Muscle of back (tissue), 11 donors: ENCODE data around the gene HACL1. TPM values are rescaled to one million over a fixed set of nuclear protein-coding genes. Genes with fewer than 3 reads are reported as not detected.
A peak's percentile ranks its signal among the peaks of the same experiment; 100 is the strongest.
"Not testable (repeated sequence)": the region's sequence is repeated elsewhere in the genome, so short reads cannot be mapped to it uniquely, and the experiment has no call there.

ENCODE experiments used
- DNase-seq, 3 donors: peaks; one replicate each; pipeline versions ENCODE4 v3.0.0 to v3.0.0-alpha.2; 2013
- polyA plus RNA-seq, 10 donors: library from polyadenylated mRNA; unstranded; fragments of 120-200 nt; gene quantifications; one replicate each; pipeline ENCODE4 v1.2.1, GENCODE V29; 2013; ENCODE audit not compliant: insufficient read length in 10 of 10

The HACL1 gene
- polyA plus RNA-seq, 10 donors = 6.8 to 11.0 (median 8.1) TPM

GRCh38 chr3:15630646-15631350 lies 29.4 kb upstream of the HACL1 start:
- peak; percentile 42 to 81 (median 66) for DNase-seq

- peak; percentile 75 to 90 (median 86) for DNase-seq
Measured at GRCh38 chr3:15629860-15630597, 28.7 kb upstream of the HACL1 start.

- no peak for DNase-seq
Measured at GRCh38 chr3:15628967-15629366, 27.6 kb upstream of the HACL1 start.

GRCh38 chr3:15623535-15624440 lies 22.4 kb upstream of the HACL1 start:
- no peak for DNase-seq

GRCh38 chr3:15619659-15620464 lies 18.5 kb upstream of the HACL1 start:
- not testable (repeated sequence) for DNase-seq

GRCh38 chr3:15616053-15616452 lies 14.7 kb upstream of the HACL1 start:
- no peak for DNase-seq

GRCh38 chr3:15614958-15615357 lies 13.6 kb upstream of the HACL1 start:
- DNase-seq = no peak

- DNase-seq = no peak
Measured at GRCh38 chr3:15612001-15612400, 10.6 kb upstream of the HACL1 start.

GRCh38 chr3:15611018-15611417 lies 9.6 kb upstream of the HACL1 start:
- DNase-seq = no peak

- DNase-seq = no peak
Measured at GRCh38 chr3:15610082-15610759, 8.9 kb upstream of the HACL1 start.

GRCh38 chr3:15606434-15606891 lies 5.1 kb upstream of the HACL1 start:
- DNase-seq = peak in 1 of 3 donors; percentile 37

- DNase-seq = not testable (repeated sequence)
Measured at GRCh38 chr3:15604584-15604983, 3.2 kb upstream of the HACL1 start.

- DNase-seq = not testable (repeated sequence)
Measured at GRCh38 chr3:15602816-15603215, 1.4 kb upstream of the HACL1 start.

GRCh38 chr3:15602146-15602536 lies 772 bp upstream of the HACL1 start:
- no peak for DNase-seq

- no peak for DNase-seq
Measured at GRCh38 chr3:15601046-15601398, 347 bp downstream of the HACL1 start.

- no peak for DNase-seq
Measured at GRCh38 chr3:15595955-15596354, 5.4 kb downstream of the HACL1 start.

- no peak for DNase-seq
Measured at GRCh38 chr3:15592968-15593367, 8.4 kb downstream of the HACL1 start.

GRCh38 chr3:15591928-15592327 lies 9.4 kb downstream of the HACL1 start:
- no peak for DNase-seq

- DNase-seq = no peak
Measured at GRCh38 chr3:15591242-15591641, 10.1 kb downstream of the HACL1 start.

GRCh38 chr3:15585111-15585845 lies 16.1 kb downstream of the HACL1 start:
- peak in 1 of 3 donors; percentile 15 for DNase-seq
